ENCODE measurements around the gene HLA-G.

Gene HLA-G

GRCh38 chr6:29793796-29794195, 33.8 kb upstream of the HLA-G start:
- Histone ChIP-seq H4K20me1 (ENCODE audit: insufficient read depth) (no peaks in the 10 kb centered on the region), H3K27me3 (ENCODE audit: insufficient read depth, low read depth) (no peaks in the 10 kb centered on the region), H3K27ac (no peak overlapping the region), H3K79me2 (ENCODE audit: insufficient read depth, low read depth) (no peaks in the 10 kb centered on the region), H3K4me2 (no peak overlapping the region), H3K4me3 (IDR thresholded peaks at IDR 0.05; ENCODE audit: insufficient read depth, low read depth, low read length) (no peak overlapping the region), H2AFZ (ENCODE audit: low read depth) (no peak overlapping the region), H3K36me3 (ENCODE audit: insufficient read depth) (no peaks in the 10 kb centered on the region), H3K9ac (no peak overlapping the region), H3K4me1 (ENCODE audit: low read depth, poor library complexity, severe bottlenecking) (peaks cover 4% of the 10 kb centered on the region)
- no peak for TF ChIP-seq CTCF (conservative IDR thresholded peaks at IDR 0.05; ENCODE audit: low read depth, low read length)

- H3K79me2 ChIP-seq (ENCODE audit: insufficient read depth, low read depth) = no peaks in the 10 kb centered on the region
- H2AFZ ChIP-seq (ENCODE audit: low read depth) = no peak overlapping the region
- H3K36me3 ChIP-seq (ENCODE audit: insufficient read depth) = no peaks in the 10 kb centered on the region
- no peak overlapping the region for H3K9ac ChIP-seq
- H3K4me1 ChIP-seq (ENCODE audit: low read depth, poor library complexity, severe bottlenecking) = peaks cover 4% of the 10 kb centered on the region
- no peaks in the 10 kb centered on the region for H4K20me1 ChIP-seq (ENCODE audit: insufficient read depth)
- TF ChIP-seq CTCF (conservative IDR thresholded peaks at IDR 0.05; ENCODE audit: low read depth, low read length) = no peak
- no peaks in the 10 kb centered on the region for H3K27me3 ChIP-seq (ENCODE audit: insufficient read depth, low read depth)
- H3K27ac ChIP-seq = no peak overlapping the region
- no peak overlapping the region for H3K4me3 ChIP-seq (IDR thresholded peaks at IDR 0.05; ENCODE audit: insufficient read depth, low read depth, low read length)
- H3K4me2 ChIP-seq = no peak overlapping the region
Measured at GRCh38 chr6:29796026-29796425, 31.6 kb upstream of the HLA-G start.

- Histone ChIP-seq H2AFZ (ENCODE audit: low read depth) (no peak overlapping the region), H3K79me2 (ENCODE audit: insufficient read depth, low read depth) (no peaks in the 10 kb centered on the region), H4K20me1 (ENCODE audit: insufficient read depth) (no peaks in the 10 kb centered on the region), H3K36me3 (ENCODE audit: insufficient read depth) (no peaks in the 10 kb centered on the region), H3K4me2 (no peak overlapping the region), H3K27me3 (ENCODE audit: insufficient read depth, low read depth) (no peaks in the 10 kb centered on the region), H3K27ac (no peak overlapping the region), H3K9ac (no peak overlapping the region), H3K4me1 (ENCODE audit: low read depth, poor library complexity, severe bottlenecking) (peaks cover 4% of the 10 kb centered on the region), H3K4me3 (IDR thresholded peaks at IDR 0.05; ENCODE audit: insufficient read depth, low read depth, low read length) (no peak overlapping the region)
- no peak for TF ChIP-seq CTCF (conservative IDR thresholded peaks at IDR 0.05; ENCODE audit: low read depth, low read length)
Measured at GRCh38 chr6:29797135-29797534, 30.5 kb upstream of the HLA-G start.

GRCh38 chr6:29797966-29798365, 29.7 kb upstream of the HLA-G start:
- Histone ChIP-seq H3K27ac (no peak overlapping the region), H2AFZ (ENCODE audit: low read depth) (no peak overlapping the region), H3K9ac (no peak overlapping the region), H3K27me3 (ENCODE audit: insufficient read depth, low read depth) (no peaks in the 10 kb centered on the region), H4K20me1 (ENCODE audit: insufficient read depth) (no peaks in the 10 kb centered on the region), H3K79me2 (ENCODE audit: insufficient read depth, low read depth) (no peaks in the 10 kb centered on the region), H3K4me2 (no peak overlapping the region), H3K4me1 (ENCODE audit: low read depth, poor library complexity, severe bottlenecking) (peaks cover 4% of the 10 kb centered on the region), H3K36me3 (ENCODE audit: insufficient read depth) (no peaks in the 10 kb centered on the region), H3K4me3 (IDR thresholded peaks at IDR 0.05; ENCODE audit: insufficient read depth, low read depth, low read length) (no peak overlapping the region)
- TF ChIP-seq CTCF (conservative IDR thresholded peaks at IDR 0.05; ENCODE audit: low read depth, low read length) = no peak

Data from KMS-11 (cell line).